Bronchial epithelial cell (primary cell): Measurements from ENCODE around the gene ARRDC4. TPM values are rescaled to one million over a fixed set of nuclear protein-coding genes. Genes with fewer than 3 reads are reported as not detected.

Source experiments
- DNase-seq: peaks from one replicate; pipeline ENCODE4 v3.0.0-alpha.2; 2010; ENCODE audit warnings: low read depth
- FAIRE-seq: peaks from 2 replicates; lab custom pipeline; 2011; peaks lifted over from hg19 to GRCh38; lab: Jason Lieb, UNC
- H3K27me3 ChIP-seq: 2 replicates; pipeline ENCODE4 v1.5.1; 2011; ENCODE audit warnings: low read length; ENCODE audit not compliant: control insufficient read depth, insufficient read depth
- H3K36me3 ChIP-seq: 2 replicates; pipeline ENCODE4 v1.5.1; 2011; ENCODE audit warnings: low read length; ENCODE audit not compliant: control insufficient read depth, insufficient read depth
- H3K4me3 ChIP-seq: 2 replicates; pipeline ENCODE4 v1.5.1; 2011; ENCODE audit warnings: mild to moderate bottlenecking, low read depth, low read length, control low read depth
- CTCF ChIP-seq: IDR thresholded peaks from 2 replicates; pipeline ENCODE4 v1.5.1; 2011; ENCODE audit warnings: mild to moderate bottlenecking, moderate library complexity, low read length, control low read depth, inconsistent platforms; ENCODE audit not compliant: insufficient read depth, severe bottlenecking
- total RNA-seq: library from RNA; depleted of rRNA; stranded (reverse); fragments of >200 nt; gene quantifications from 2 replicates; pipeline ENCODE4 v1.2.1, GENCODE V29; 2014

Gene ARRDC4
- total RNA-seq, 1 donor from 2014 or later, result 3.9 TPM

GRCh38 chr15:97959724-97960363 lies 659 bp upstream of the ARRDC4 start:
- no peak for FAIRE-seq
- Histone ChIP-seq H3K36me3 (peaks cover 12% of the 10 kb centered on the region), H3K4me3 (peak overlapping the region; percentile 29), H3K27me3 (no peaks in the 10 kb centered on the region)
- TF ChIP-seq CTCF, result no peak
- DNase-seq, result peak; percentile 43

GRCh38 chr15:97961067-97961954 lies 808 bp downstream of the ARRDC4 start:
- Histone ChIP-seq H3K27me3 (no peaks in the 10 kb centered on the region), H3K36me3 (peaks cover 22% of the 10 kb centered on the region), H3K4me3 (peak overlapping the region; percentile 49)
- no peak for FAIRE-seq
- TF ChIP-seq CTCF, result no peak
- DNase-seq, result no peak

- no peak for TF ChIP-seq CTCF
- H3K27me3 ChIP-seq, result no peaks in the 10 kb centered on the region
- no peak for FAIRE-seq
- H3K36me3 ChIP-seq, result peaks cover 26% of the 10 kb centered on the region
- H3K4me3 ChIP-seq, result peak overlapping the region; percentile 49
- no peak for DNase-seq
Observed at GRCh38 chr15:97962263-97962662, 1.8 kb downstream of the ARRDC4 start.

- FAIRE-seq (no peak), DNase-seq (no peak)
- no peaks in the 10 kb centered on the region for H3K27me3 ChIP-seq
- TF ChIP-seq CTCF, result no peak
- H3K36me3 ChIP-seq, result peaks cover 29% of the 10 kb centered on the region
- no peak overlapping the region for H3K4me3 ChIP-seq
Observed at GRCh38 chr15:97963779-97964178, 3.3 kb downstream of the ARRDC4 start.

GRCh38 chr15:97966246-97966645 lies 5.7 kb downstream of the ARRDC4 start:
- Histone ChIP-seq H3K4me3 (no peak overlapping the region), H3K27me3 (no peaks in the 10 kb centered on the region), H3K36me3 (peaks cover 36% of the 10 kb centered on the region)
- no peak for DNase-seq
- FAIRE-seq, result no peak
- no peak for TF ChIP-seq CTCF
